Fibroblast of the aortic adventitia (primary cell): Measurements from ENCODE around the gene ADGRG3. TPM values are rescaled to one million over a fixed set of nuclear protein-coding genes. Genes with fewer than 3 reads are reported as not detected.

Experiments used
- DNase-seq: peaks from one replicate; pipeline ENCODE4 v3.0.0-alpha.2; 2010; ENCODE audit warnings: low read depth
- H3K4me3 ChIP-seq: 2 replicates; pipeline ENCODE4 v1.5.1; 2011; ENCODE audit warnings: low read depth, mild to moderate bottlenecking, control low read depth, low read length, moderate library complexity
- total RNA-seq: library from RNA; depleted of rRNA; stranded (reverse); fragments of >200 nt; gene quantifications from 2 replicates; pipeline ENCODE4 v1.2.3, GENCODE V29; 2012; ENCODE audit warnings: low replicate concordance
- TF ChIP-seq, protein P1 (sequence below): IDR thresholded peaks from 2 replicates; pipeline ENCODE4 v1.5.1; 2011; ENCODE audit warnings: mild to moderate bottlenecking, low read length, control low read depth, inconsistent platforms; ENCODE audit not compliant: insufficient read depth

The ADGRG3 gene
- total RNA-seq, 1 donor = not detected

DNA sequence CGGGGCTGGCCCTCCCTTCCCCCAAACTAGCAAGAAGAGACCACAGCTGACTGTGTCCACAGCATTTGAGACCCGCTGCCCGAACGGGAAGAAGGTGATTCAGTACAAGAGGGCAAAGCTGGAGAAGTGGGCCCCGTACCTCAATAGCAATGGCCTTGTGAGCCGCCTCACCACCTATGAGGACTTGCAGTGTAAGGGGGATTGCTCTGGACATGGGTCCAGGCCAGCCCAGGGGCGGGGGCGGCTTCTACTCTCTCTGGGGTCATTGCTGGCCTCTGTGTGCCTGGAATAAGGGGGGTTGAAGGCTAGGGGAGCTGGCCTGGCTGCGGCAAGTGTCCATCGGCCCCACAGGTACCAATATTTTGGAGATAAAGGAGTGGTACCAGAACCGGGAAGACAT is 54.5 kb downstream of the ADGRG3 start:
- TF ChIP-seq, protein P1, sequence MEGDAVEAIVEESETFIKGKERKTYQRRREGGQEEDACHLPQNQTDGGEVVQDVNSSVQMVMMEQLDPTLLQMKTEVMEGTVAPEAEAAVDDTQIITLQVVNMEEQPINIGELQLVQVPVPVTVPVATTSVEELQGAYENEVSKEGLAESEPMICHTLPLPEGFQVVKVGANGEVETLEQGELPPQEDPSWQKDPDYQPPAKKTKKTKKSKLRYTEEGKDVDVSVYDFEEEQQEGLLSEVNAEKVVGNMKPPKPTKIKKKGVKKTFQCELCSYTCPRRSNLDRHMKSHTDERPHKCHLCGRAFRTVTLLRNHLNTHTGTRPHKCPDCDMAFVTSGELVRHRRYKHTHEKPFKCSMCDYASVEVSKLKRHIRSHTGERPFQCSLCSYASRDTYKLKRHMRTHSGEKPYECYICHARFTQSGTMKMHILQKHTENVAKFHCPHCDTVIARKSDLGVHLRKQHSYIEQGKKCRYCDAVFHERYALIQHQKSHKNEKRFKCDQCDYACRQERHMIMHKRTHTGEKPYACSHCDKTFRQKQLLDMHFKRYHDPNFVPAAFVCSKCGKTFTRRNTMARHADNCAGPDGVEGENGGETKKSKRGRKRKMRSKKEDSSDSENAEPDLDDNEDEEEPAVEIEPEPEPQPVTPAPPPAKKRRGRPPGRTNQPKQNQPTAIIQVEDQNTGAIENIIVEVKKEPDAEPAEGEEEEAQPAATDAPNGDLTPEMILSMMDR = no peak
- no peak for DNase-seq

DNA sequence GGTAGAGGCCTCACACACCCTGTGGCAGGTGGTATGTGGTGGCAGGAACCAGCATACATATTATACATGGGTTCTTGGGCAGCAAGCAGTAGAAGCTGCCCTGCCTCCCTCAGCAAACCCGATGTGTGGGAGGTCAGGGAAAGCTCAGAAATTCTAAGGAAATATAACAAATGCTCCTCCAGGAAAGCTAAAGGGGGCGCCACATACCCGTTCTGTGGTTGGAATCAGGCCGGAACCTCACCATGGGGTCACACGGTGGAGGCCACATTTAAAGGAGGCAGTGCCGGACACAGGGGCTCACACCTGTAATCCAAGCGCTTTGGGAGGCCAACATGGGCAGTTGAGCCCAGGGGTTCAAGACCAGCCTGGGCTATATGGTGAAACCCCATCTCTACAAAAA is 55.1 kb downstream of the ADGRG3 start:
- no peak for DNase-seq
- TF ChIP-seq, protein P1 = no peak
- no peak overlapping the region for H3K4me3 ChIP-seq

More for the DNA sequence above, 54.5 kb downstream of the ADGRG3 start:
- H3K4me3 ChIP-seq = no peak overlapping the region

DNA sequence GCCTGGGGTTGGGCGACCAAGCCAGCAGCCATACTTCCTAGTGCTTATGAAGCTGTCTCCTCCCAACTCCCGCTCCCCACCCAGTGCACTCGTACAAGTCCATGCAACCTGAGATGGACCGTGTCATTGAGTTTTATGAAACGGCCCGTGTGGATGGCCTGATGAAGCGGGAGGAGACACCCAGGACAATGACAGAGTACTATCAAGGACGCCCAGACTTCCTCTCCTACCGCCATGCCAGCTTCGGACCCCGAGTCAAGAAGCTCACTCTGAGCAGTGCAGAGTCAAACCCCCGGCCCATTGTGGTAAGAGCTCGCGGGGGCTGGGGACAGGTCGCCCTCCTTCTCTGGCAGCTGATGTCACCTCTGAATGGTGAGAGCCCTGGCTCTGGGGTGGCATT is 56.4 kb downstream of the ADGRG3 start:
- no peak for DNase-seq
- TF ChIP-seq, protein P1 = no peak
- H3K4me3 ChIP-seq = no peak overlapping the region

DNA sequence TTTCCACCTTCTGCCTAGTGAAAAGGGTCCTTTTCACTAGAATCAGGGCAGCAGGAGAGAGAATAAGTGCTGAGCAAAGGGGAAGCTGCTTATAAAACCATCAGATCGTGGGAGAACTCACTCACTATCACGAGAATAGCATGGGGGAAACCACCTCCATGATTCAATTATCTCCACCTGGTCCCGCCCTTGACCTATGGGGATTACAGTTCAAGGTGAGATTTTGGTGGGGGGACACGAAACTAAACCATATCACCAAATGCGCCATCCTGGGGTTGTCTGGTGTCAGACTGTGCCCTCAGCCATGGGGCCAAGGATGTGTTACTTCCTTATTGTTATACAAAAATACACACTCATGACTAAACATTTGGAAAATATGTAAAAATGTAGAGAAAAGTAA is 57.0 kb downstream of the ADGRG3 start:
- no peak for DNase-seq
- H3K4me3 ChIP-seq = no peak overlapping the region
- TF ChIP-seq, protein P1 = no peak

DNA sequence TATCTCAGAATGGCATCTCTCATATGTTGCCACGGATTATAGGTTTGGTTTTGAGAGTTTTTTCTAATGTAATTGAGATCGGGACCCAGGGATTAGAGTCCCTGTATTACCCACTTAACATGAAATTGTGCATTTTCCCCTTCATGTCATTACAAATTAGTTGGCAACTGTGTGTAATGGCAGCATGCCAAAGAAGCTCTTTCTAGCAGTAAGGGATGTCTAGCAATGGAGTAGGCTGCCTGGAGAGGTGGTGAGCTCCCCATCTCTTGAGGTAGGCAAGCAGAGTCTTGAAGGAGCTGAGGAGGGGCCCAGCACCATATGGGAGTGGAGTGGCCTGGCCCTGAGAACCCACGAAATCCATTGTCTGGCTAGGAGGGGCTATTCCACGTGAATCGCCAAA is 57.4 kb downstream of the ADGRG3 start:
- no peak for DNase-seq
- TF ChIP-seq, protein P1 = no peak
- H3K4me3 ChIP-seq = no peak overlapping the region

DNA sequence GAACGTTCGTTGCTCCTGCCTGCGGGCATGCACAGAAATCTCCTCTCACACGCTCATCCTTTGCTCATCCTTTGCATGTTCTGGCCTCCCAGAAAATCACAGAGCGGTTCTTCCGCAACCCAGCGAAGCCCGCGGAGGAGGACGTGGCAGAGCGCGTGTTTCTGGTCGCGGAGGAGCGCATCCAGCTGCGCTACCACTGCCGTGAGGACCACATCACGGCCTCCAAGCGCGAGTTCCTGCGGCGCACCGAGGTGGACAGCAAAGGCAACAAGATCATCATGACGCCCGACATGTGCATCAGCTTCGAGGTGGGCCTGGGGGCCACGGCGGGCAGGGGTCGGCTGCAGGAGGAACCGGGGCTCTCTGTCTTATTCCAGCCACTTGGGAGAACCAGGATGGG is 57.9 kb downstream of the ADGRG3 start:
- DNase-seq = no peak
- TF ChIP-seq, protein P1 = no peak
- no peak overlapping the region for H3K4me3 ChIP-seq

DNA sequence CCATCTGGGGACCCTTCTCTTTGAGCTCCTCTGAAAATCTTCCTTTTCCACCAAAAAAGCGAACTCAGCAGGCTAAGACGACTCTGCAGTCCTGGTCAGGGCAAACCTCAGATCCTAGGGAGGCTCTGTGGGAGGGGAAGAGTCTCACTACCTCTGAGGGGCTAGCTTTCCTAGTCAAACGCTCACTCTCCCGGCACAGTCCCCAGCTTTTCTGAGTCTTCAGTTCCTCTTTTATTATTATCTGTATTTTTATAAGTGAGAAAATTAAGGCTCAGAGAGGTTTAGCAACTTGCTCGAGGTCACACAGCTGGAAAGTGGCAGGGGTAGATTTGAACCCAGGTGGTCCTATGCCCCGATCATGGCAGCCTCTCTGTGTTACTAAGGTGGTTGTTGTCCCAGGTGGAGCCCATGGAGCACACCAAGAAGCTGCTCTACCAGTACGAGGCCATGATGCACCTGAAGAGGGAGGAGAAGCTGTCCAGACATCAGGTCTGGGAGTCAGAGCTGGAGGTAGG is 58.4 kb downstream of the ADGRG3 start:
- no peak for DNase-seq
- TF ChIP-seq, protein P1 = no peak
- H3K4me3 ChIP-seq = no peak overlapping the region
